Bone marrow (tissue), 2 donors: ENCODE measurements around the gene RPL7A.
"Not testable (repeated sequence)": the region's sequence is repeated elsewhere in the genome, so short reads cannot be mapped to it uniquely, and the experiment has no call there.

Experiments
- DNase-seq, 2 donors: peaks; one replicate each; lab custom pipeline; 2025; lab: John Stamatoyannopoulos, UW

Gene RPL7A

DNA sequence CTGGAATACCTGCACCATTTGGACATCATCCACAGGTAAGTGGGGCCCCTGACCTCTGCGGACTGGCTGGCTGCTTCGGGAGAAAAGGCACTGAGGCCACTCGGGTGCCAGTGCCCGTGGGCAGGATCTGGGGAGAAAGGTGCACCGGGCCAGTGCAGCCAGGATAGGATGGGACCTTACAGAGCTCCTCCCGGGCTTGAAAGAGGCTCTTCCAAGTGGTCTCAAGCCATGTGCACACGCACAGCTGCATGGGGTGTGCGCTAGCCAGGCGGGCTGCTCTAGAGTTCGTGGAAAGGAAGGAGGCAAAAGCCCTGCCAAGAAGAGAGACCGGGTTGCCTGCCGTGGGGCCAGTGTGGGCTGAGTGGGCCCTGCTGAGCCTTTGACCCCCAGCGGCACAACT is 41.5 kb downstream of the RPL7A start:
- no peak for DNase-seq

GRCh38 chr9:133390713-133391112 is 42.7 kb downstream of the RPL7A start:
- no peak for DNase-seq

GRCh38 chr9:133391449-133391848 is 43.4 kb downstream of the RPL7A start:
- not testable (repeated sequence) for DNase-seq

DNA sequence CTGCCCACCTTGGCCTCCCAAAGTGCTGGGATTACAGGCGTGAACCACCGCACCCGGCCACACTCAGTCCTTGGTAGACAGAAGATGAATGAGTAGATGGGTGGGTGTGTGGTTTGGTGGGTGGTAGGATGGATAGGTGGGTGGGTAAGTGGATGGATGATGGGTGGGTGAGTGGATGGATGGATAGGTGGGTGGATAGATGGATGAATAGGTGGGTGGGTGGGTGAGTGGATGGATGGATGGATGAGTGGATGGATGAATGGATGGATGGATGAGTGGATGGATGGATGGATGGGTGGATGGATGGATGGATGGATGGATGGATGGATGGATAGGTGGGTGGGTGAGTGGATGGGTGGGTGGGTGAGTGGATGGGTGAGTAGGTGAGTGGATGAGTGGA is 44.3 kb downstream of the RPL7A start:
- DNase-seq: not testable (repeated sequence)

DNA sequence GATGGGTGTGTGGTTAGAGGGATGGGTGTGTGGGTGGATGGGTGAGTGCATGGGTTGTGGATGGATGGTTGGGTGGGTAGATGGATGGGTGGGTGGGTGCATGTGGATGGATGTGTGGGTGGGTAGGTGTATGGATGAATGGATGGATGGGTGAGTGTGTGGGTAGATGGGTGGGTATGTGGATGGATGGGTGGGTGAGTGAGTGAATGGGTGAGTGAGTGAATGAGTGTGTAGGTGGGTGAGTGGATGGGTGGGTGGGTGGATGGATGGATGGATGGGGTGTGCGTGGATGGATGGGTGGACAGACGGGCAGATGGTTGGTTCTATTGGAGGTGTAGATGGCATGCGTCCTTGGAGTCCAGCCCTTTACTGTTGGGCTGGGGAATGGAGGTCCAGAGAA is 45.4 kb downstream of the RPL7A start:
- DNase-seq: no peak

- no peak for DNase-seq
Measured at GRCh38 chr9:133394687-133395271, 46.8 kb downstream of the RPL7A start.

DNA sequence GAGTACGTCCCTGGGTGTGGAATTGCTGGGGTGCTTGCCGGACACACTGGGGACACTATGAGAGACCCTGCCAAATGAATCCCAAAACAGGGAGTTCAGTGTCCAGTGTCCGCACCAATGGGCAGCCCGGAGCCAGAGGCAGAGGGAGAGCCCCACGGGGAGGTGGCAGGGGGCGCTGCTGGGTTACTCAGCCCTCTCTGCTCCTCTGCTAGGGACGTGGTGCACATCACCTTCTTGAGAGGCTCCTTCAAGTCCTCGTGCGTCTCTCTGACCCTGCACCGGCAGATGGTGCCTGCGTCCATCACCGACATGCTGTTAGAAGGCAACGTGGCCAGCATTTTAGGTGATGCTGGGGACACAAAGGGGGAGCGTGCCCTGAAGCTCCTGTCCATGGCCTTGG is 48.9 kb downstream of the RPL7A start:
- no peak for DNase-seq

DNA sequence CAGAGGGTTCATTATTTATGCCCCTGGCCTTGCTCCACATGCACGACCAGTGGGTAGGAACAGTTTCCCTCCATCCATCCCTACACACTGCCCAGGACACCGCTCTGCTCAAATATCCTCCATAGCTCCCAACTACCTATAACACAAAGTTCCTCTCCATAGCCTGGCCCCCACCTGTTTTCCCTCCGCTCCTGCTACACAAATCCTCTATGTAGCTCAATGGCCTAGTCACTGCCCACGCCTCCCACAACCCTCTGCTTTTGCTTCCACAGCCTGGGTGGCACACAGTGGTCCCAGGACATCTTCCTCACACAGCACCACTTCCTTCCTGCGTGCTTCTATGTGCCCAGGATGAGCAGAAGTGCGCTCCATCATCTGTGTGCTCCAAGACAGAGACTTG is 49.4 kb downstream of the RPL7A start:
- no peak for DNase-seq

DNA sequence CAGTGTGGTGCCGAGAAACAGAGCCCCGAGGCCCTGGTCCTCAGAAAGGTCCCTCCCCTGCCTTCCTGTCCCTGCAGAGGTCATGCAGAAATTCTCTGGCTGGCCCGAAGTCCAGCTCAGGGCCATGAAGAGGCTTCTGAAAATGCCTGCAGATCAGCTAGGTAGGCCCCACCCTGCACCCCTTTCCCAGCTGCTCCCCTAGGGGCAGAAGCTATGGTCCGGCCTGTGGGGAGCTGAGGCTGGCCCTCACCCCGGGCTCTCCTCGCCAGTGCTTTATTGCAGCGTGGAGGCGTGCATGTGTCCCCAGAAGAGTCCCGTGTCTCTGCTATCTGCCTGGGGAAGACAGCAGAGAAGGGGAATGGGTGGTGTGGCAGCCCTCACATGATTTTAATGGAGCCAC is 49.9 kb downstream of the RPL7A start:
- DNase-seq: no peak

GRCh38 chr9:133400292-133400691 is 52.3 kb downstream of the RPL7A start:
- no peak for DNase-seq
